B cell (primary cell): Measurements from ENCODE around the gene CDT1. TPM values are rescaled to one million over a fixed set of nuclear protein-coding genes. Genes with fewer than 3 reads are reported as not detected.

Experiments
- ATAC-seq: fragments of 200-7000 bp; cut with Tn5 transposase; one replicate; pipeline ENCODE4 v1.10.0; 2021; ENCODE audit warnings: low read depth, mild to moderate bottlenecking, moderate number of reproducible peaks, moderate library complexity
- CTCF ChIA-PET: fragments of 350-600 bp; sonication (Branson Sonifier 250); formaldehyde crosslinking; loops from one replicate; lab custom pipeline; 2021; ENCODE audit warnings: antibody characterized with exemption, inconsistent platforms; lab: Charles Lee
- POLR2A ChIA-PET: fragments of 350-600 bp; sonication (Branson Sonifier 250); formaldehyde crosslinking; loops from one replicate; lab custom pipeline; 2021; ENCODE audit warnings: antibody characterized with exemption; lab: Charles Lee
- DNase-seq: peaks from one replicate; pipeline ENCODE4 v3.0.0; 2013
- H2AFZ ChIP-seq: 2 replicates; pipeline ENCODE4 v1.6.1; 2012; ENCODE audit warnings: mild to moderate bottlenecking, low read depth, low read length; ENCODE audit not compliant: insufficient read depth, poor library complexity, severe bottlenecking
- H3K27ac ChIP-seq, 2 donors: 1 replicate in 1 of 2; 2 replicates in 1 of 2; pipeline ENCODE4 v1.5.1; 2012 to 2013; ENCODE audit warnings: low read length in 2 of 2, mild to moderate bottlenecking in 2 of 2, moderate library complexity in 1 of 2
- H3K27me3 ChIP-seq, 4 experiments: fragments of 200-600 bp in 1 of 4; sonication (generic) in 1 of 4; replicated peaks in 1 of 4; 1 replicate in 2 of 4; 2 replicates in 2 of 4; pipeline versions ENCODE4 v1.6.1 to v1.7.0; 2013 to 2016; ENCODE audit warnings: low read length in 3 of 4, mild to moderate bottlenecking in 2 of 4, mixed read lengths in 1 of 4, moderate library complexity in 1 of 4; ENCODE audit not compliant: insufficient read depth in 4 of 4, control insufficient read depth in 3 of 4; ENCODE audit errors: control extremely low read depth in 1 of 4
- H3K36me3 ChIP-seq, 2 experiments: replicated peaks in 1 of 2; 1 replicate in 1 of 2; 2 replicates in 1 of 2; pipeline versions ENCODE4 v1.6.1 to v1.7.1; 2013; ENCODE audit warnings: low read length in 1 of 2; ENCODE audit not compliant: insufficient read depth in 2 of 2, control insufficient read depth in 1 of 2; ENCODE audit errors: control extremely low read depth in 1 of 2, extremely low read depth in 1 of 2
- H3K4me1 ChIP-seq, 2 donors: fragments of 200-600 bp in 1 of 2; sonication (generic) in 1 of 2; 1 replicate in 1 of 2; 2 replicates in 1 of 2; pipeline versions ENCODE4 v1.5.1 to v1.6.1; 2013 to 2017; ENCODE audit warnings: low read length in 2 of 2; ENCODE audit not compliant: control insufficient read depth in 2 of 2, insufficient read depth in 2 of 2
- H3K4me2 ChIP-seq: replicated peaks from 2 replicates; pipeline ENCODE3; 2012; ENCODE audit warnings: mild to moderate bottlenecking, low read depth, low read length; ENCODE audit not compliant: poor library complexity, severe bottlenecking
- H3K4me3 ChIP-seq, 5 experiments: fragments of 200-600 bp in 1 of 5; sonication (generic) in 1 of 5; 1 replicate in 3 of 5; 2 replicates in 2 of 5; pipeline versions ENCODE4 v1.5.1 to v1.7.0; 2011 to 2016; ENCODE audit warnings: low read length in 4 of 5, mild to moderate bottlenecking in 4 of 5, low read depth in 2 of 5, control low read depth in 1 of 5, moderate library complexity in 1 of 5; ENCODE audit not compliant: insufficient read depth in 1 of 5; ENCODE audit errors: control extremely low read depth in 1 of 5, extremely low read depth in 1 of 5
- H3K79me2 ChIP-seq: fragments of 200-600 bp; sonication (generic); one replicate; pipeline ENCODE4 v1.6.0; 2016; ENCODE audit warnings: low read length; ENCODE audit not compliant: control insufficient read depth, insufficient read depth
- H3K9ac ChIP-seq: fragments of 200-600 bp; sonication (generic); 2 replicates; pipeline ENCODE4 v1.6.1; 2017; ENCODE audit warnings: mild to moderate bottlenecking, low read length, moderate library complexity
- H3K9me3 ChIP-seq, 3 donors: one replicate each; pipeline versions ENCODE4 v1.6.1 to v1.7.1; 2013; ENCODE audit warnings: low read length in 2 of 3; ENCODE audit not compliant: control insufficient read depth in 2 of 3, insufficient read depth in 1 of 3; ENCODE audit errors: control extremely low read depth in 1 of 3
- H4K20me1 ChIP-seq: 2 replicates; pipeline ENCODE4 v1.6.0; 2012; ENCODE audit warnings: mild to moderate bottlenecking, low read length; ENCODE audit not compliant: insufficient read depth, control insufficient read depth, poor library complexity, severe bottlenecking
- H3K27ac Mint-ChIP-seq: one replicate; pipeline ENCODE4 v1.8.0; 2021; ENCODE audit warnings: mixed read lengths
- H3K27me3 Mint-ChIP-seq: one replicate; pipeline ENCODE4 v1.8.0; 2021; ENCODE audit warnings: mixed read lengths
- H3K4me1 Mint-ChIP-seq: one replicate; pipeline ENCODE4 v1.8.0; 2021; ENCODE audit warnings: mixed read lengths
- H3K4me3 Mint-ChIP-seq: one replicate; pipeline ENCODE4 v1.8.0; 2021; ENCODE audit warnings: mixed read lengths
- H3K9me3 Mint-ChIP-seq: one replicate; pipeline ENCODE4 v1.8.0; 2022; ENCODE audit warnings: mixed read lengths; ENCODE audit not compliant: insufficient read depth
- CTCF ChIP-seq: fragments of 200-600 bp; IDR thresholded peaks from one replicate; pipeline ENCODE4 v1.8.0; 2022; ENCODE audit warnings: antibody characterized with exemption, mild to moderate bottlenecking
- EZH2 ChIP-seq: IDR thresholded peaks from 2 replicates; pipeline ENCODE4 v1.6.1; 2012; ENCODE audit warnings: borderline replicate concordance, low read depth, mild to moderate bottlenecking, moderate library complexity, low read length; ENCODE audit not compliant: insufficient read depth, poor library complexity, severe bottlenecking
- WGBS: methylation state at CpG from one replicate; pipeline ENCODE4 v1.1.5; 2013; ENCODE audit warnings: missing lambda C conversion rate; ENCODE audit not compliant: insufficient coverage; 5-methylcytosine and 5-hydroxymethylcytosine counted together
- intact Hi-C: fragments of 100-400 bp; cut with micrococcal nuclease; formaldehyde crosslinking; loops from one replicate; pipeline ENCODE4 v1.10.0; 2022
- polyA plus RNA-seq: library from polyadenylated mRNA; depleted of rRNA; stranded (reverse); fragments of >200 nt; gene quantifications from 2 replicates; pipeline ENCODE4 v1.2.3, GENCODE V29; 2012
- total RNA-seq, 2 donors: library from RNA; stranded (reverse); fragments of 120-200 nt in 1 of 2; gene quantifications; 1 replicate in 1 of 2; 2 replicates in 1 of 2; pipeline versions ENCODE4 v1.2.3 to v1.2.4, GENCODE V29; 2013 to 2022

Gene CDT1
- total and polyA plus RNA-seq, 2 donors (not counting 1 experiment from before 2014, with no cell fraction given): 0.27 to 0.36 TPM

GRCh38 chr16:88847654-88848053 lies 44.1 kb downstream of the CDT1 start:
- ATAC-seq: no peak
- CTCF ChIA-PET: no interaction called here
- Mint-ChIP-seq H3K27ac (no peak overlapping the region), H3K4me1 (peaks cover 5% of the 10 kb centered on the region), H3K27me3 (no peaks in the 10 kb centered on the region), H3K4me3 (no peak overlapping the region), H3K9me3 (no peaks in the 10 kb centered on the region)
- Histone ChIP-seq H3K4me3 (no peak overlapping the region), H2AFZ (no peak overlapping the region), H3K27ac (no peak overlapping the region), H3K4me2 (no peak overlapping the region), H3K9me3 (no peaks in the 10 kb centered on the region), H4K20me1 (peaks cover 40% of the 10 kb centered on the region), H3K36me3 (peaks cover 0 to 16% of the 10 kb centered on the region in 2 experiments), H3K27me3 (no peaks in the 10 kb centered on the region), H3K79me2 (peaks cover 43% of the 10 kb centered on the region), H3K4me1 (no peaks in the 10 kb centered on the region), H3K9ac (no peak overlapping the region)
- POLR2A ChIA-PET: interaction anchor here (0.7 kb wide), 1 partner anchor 9 kb away, joined by 5 read pairs; the partner anchor contains the start of gene TRAPPC2L
- intact Hi-C loops: no loop called here
- 97% methylated on average over 18 of the region's 18 CpGs for WGBS
- TF ChIP-seq EZH2: no peak
- no peak for TF ChIP-seq CTCF
- no peak for DNase-seq

GRCh38 chr16:88848557-88848956 lies 45.0 kb downstream of the CDT1 start:
- Mint-ChIP-seq H3K4me3 (no peak overlapping the region), H3K27me3 (no peaks in the 10 kb centered on the region), H3K4me1 (peaks cover 5% of the 10 kb centered on the region), H3K27ac (no peak overlapping the region), H3K9me3 (no peaks in the 10 kb centered on the region)
- Histone ChIP-seq H3K79me2 (peaks cover 38% of the 10 kb centered on the region), H3K4me3 (no peak overlapping the region), H3K36me3 (peaks cover 0 to 16% of the 10 kb centered on the region in 2 experiments), H3K27ac (no peak overlapping the region), H3K9ac (no peak overlapping the region), H4K20me1 (peaks cover 45% of the 10 kb centered on the region), H3K9me3 (no peaks in the 10 kb centered on the region), H3K4me1 (no peaks in the 10 kb centered on the region), H2AFZ (no peak overlapping the region), H3K27me3 (no peaks in the 10 kb centered on the region), H3K4me2 (no peak overlapping the region)
- intact Hi-C loops: no loop called here
- WGBS: 96% methylated on average over 20 of the region's 21 CpGs
- DNase-seq (no peak), ATAC-seq (no peak)
- POLR2A ChIA-PET: interaction anchor here (0.7 kb wide), 1 partner anchor 9 kb away, joined by 5 read pairs; the partner anchor contains the start of gene TRAPPC2L
- CTCF ChIA-PET: no interaction called here
- TF ChIP-seq EZH2 (no peak), CTCF (no peak)
